ENCODE results near the gene CD248. TPM values are rescaled to one million over a fixed set of nuclear protein-coding genes. Genes with fewer than 3 reads are reported as not detected.
A peak's percentile ranks its signal among the peaks of the same experiment; 100 is the strongest.

Gene CD248
- total RNA-seq, 8 experiments from 2014 or later = 0.27 to 126 (median 3.8) TPM

DNA sequence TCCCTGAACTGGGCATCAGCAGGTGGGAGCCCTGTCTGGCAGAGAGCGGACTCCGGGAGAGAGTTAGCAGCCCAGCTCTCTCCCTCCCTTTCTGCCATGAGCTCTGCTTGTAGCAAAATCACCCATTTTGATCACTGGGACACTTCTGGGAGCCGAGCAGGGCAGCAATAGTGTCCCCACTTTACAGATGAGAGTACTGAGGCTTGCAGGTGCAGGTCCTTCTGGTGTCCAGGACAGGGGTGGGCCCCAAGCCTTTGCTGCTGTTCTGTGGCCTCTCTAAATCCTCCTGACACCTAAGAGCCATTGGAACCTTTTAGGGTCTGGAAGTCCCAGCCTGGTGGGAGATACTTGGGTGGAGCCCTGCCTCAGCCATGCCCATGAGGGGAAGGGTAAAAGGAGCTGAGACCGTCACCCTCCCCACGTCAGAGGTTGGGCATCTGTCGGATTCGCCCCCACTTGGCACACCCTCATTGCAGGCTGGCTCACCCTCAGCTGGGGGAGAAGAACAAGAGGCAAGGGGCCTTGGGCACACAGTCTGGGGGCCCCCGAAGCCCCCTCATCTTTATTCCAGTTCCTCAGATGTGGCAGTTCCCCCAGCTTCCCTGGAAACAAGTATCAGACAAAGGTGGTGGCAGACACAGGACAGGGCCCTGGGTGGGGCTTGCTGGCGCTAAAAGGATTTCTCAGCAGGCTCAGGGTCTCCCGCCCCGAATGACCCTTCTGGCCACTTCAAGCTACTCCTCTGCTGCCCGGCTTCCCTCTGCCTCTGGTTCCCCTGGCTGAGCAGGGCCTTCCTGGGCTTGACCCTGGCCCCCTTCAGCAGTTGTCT lies 14.9 kb upstream of the CD248 start:
- Histone ChIP-seq H3K4me1 (replicated peaks in 1 of 2) (peaks cover 32 to 36% of the 10 kb centered on the region in 2 donors), H3K27ac (no peak overlapping the region), H3K4me3 (no peak overlapping the region)
- 56 to 87% (median 85%) methylated on average over 2 to 5 of the region's 12 CpGs; no CpG with 5 or more reads in 7 of the 10 experiments for WGBS, 10 experiments
- in situ Hi-C loops (cut with MboI; ENCODE audit: low pct_unique_long_range_greater_than_20kb in 2 of 9, low sequenced_read_pairs in 9 of 9, unreplicated experiment in 9 of 9) = loop anchor here in 1 of 9 experiments (25.0 kb wide), 1 partner anchor 119 kb away; no protein-coding TSS in a partner anchor
- ATAC-seq (replicated peaks in 6 of 8) = no peak

DNA sequence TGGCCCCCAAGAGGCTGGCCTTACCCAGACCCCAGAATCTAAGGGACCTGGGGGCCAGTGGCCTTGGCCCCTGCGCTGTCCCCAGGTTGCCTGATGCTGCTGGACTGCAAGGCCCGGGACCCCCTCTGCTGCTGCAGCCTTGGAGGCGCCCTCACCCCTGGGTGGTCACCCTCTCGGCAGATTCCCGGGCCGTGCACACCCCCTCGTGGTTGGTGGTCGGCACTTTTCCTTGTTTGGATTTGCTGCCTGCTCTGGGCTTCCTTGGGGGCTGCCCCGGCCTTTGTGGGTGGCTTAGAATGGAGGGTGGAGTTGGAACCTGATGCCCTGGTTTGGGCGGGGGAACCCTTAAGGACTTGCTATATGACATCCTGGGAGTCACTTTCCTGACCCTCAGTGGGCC lies 14.1 kb upstream of the CD248 start:
- ATAC-seq (replicated peaks in 6 of 8) = no peak
- Histone ChIP-seq H3K4me3 (no peak overlapping the region), H3K27ac (no peak overlapping the region), H3K4me1 (replicated peaks in 1 of 2) (peaks cover 32 to 36% of the 10 kb centered on the region in 2 donors)
- in situ Hi-C loops (cut with MboI; ENCODE audit: low pct_unique_long_range_greater_than_20kb in 2 of 9, low sequenced_read_pairs in 9 of 9, unreplicated experiment in 9 of 9) = loop anchor here in 1 of 9 experiments (25.0 kb wide), 1 partner anchor 119 kb away; no protein-coding TSS in a partner anchor
- WGBS, 10 experiments = 20 to 100% methylated on average over 1 of the region's 10 CpGs; no CpG with 5 or more reads in 8 of the 10 experiments

DNA sequence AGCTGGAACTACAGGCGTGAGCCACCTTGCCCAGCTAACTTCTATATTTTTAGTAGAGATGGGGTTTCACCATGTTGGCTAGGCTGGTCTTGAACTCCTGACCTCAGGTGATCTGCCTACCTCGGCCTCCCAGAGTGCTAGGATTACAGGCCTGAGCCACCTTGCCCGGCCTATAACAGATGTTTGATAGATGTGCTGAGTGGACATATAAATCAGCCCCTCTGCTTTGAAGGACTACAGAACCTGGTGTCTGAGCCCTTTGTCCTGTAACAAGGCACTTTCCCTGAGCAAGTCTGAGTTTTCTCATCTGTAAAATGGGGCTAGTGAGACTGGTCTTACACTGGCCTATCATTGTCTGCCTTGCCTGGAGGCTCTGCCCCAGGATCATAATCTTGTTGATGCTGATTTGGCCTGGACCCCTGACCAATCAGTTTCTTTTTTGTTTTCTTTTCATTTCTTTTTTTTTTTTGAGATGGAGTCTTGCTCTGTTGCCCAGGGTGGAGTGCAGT lies 12.4 kb upstream of the CD248 start:
- no peak overlapping the region for H3K27ac ChIP-seq
- in situ Hi-C loops (cut with MboI; ENCODE audit: low pct_unique_long_range_greater_than_20kb in 2 of 9, low sequenced_read_pairs in 9 of 9, unreplicated experiment in 9 of 9) = loop anchor here in 1 of 9 experiments (25.0 kb wide), 1 partner anchor 117 kb away; no protein-coding TSS in a partner anchor
- WGBS, 10 experiments = 58 to 100% (median 91%) methylated on average over 1 to 2 of the region's 3 CpGs; no CpG with 5 or more reads in 4 of the 10 experiments
- no peak overlapping the region for H3K4me3 ChIP-seq
- ATAC-seq (replicated peaks in 6 of 8) = no peak
- H3K4me1 ChIP-seq (replicated peaks in 1 of 2) = peaks cover 38 to 41% of the 10 kb centered on the region in 2 donors

DNA sequence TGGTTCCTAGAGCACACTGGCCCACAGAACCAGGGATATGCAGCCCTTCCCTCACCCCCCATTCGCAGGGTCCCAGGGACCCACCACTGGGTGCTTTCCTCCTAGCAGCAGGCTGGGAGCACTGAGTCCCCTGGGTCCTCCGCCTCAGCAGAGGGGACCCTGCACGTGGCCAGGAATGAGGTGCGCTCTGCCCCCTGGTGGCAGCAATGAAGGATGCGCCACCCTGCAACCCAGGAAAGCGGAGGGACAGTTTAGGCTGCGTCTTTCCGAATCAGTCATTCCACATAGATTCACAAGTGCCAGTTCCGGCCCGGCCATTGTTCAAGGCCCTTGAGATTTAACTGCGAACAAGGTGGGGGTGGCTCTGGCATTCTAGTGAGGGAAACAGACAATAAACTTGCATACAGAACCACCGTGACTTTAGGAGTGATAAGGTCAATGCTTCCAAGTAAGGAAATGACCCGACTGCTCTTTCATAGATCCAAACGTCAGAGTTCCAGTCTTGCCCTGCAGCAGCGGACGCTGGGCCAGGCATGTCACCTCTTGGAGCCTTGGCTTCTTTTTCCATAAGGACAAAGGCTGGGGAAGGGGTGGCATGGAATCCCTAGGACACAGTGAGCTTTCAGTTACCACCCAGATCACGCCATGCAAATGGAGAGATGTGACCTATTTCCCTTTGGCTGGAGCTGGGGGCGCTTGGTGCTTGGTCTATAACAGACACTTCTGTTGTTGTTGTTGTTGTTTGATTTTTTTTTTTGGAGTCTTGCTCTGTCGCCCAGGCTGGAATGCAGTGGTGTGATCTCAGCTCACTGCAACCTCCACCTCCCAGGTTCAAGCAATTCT lies 11.7 kb upstream of the CD248 start:
- peak; percentile 39 to 95 (median 76) for ATAC-seq (replicated peaks in 6 of 8)
- WGBS, 10 experiments = 0 to 92% (median 13%) methylated on average over 1 to 8 of the region's 19 CpGs; no CpG with 5 or more reads in 3 of the 10 experiments
- in situ Hi-C loops (cut with MboI; ENCODE audit: low pct_unique_long_range_greater_than_20kb in 2 of 9, low sequenced_read_pairs in 9 of 9, unreplicated experiment in 9 of 9) = loop anchor here in 1 of 9 experiments (25.0 kb wide), 1 partner anchor 116 kb away; no protein-coding TSS in a partner anchor
- H3K27ac ChIP-seq = no peak overlapping the region
- H3K4me1 ChIP-seq (replicated peaks in 1 of 2) = peaks cover 38 to 41% of the 10 kb centered on the region in 2 donors
- H3K4me3 ChIP-seq = peak overlapping the region in 1 of 5 donors; percentile 6

DNA sequence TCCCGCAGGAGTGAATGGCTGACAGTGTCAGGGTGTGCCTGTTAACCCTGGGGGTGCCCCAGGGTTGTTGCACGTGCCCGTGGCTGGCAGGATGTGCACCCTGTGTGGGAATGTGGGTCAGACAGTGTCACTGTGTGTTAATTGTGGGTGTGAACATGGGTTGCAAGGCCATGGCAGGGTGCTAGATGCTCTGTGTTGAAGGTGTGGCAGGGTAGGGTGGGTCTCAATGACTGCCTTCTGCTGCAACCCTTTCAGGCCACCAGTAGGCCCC lies 11.1 kb upstream of the CD248 start:
- peak in 5 of 8 experiments; percentile 0 to 43 (median 30) for ATAC-seq (replicated peaks in 6 of 8)
- 83% methylated on average over 3 of the region's 3 CpGs; no CpG with 5 or more reads in 9 of the 10 experiments for WGBS, 10 experiments
- Histone ChIP-seq H3K4me3 (no peak overlapping the region), H3K4me1 (replicated peaks in 1 of 2) (peaks cover 38 to 41% of the 10 kb centered on the region in 2 donors), H3K27ac (no peak overlapping the region)
- in situ Hi-C loops (cut with MboI; ENCODE audit: low pct_unique_long_range_greater_than_20kb in 2 of 9, low sequenced_read_pairs in 9 of 9, unreplicated experiment in 9 of 9) = loop anchor here in 1 of 9 experiments (25.0 kb wide), 1 partner anchor 116 kb away; no protein-coding TSS in a partner anchor

DNA sequence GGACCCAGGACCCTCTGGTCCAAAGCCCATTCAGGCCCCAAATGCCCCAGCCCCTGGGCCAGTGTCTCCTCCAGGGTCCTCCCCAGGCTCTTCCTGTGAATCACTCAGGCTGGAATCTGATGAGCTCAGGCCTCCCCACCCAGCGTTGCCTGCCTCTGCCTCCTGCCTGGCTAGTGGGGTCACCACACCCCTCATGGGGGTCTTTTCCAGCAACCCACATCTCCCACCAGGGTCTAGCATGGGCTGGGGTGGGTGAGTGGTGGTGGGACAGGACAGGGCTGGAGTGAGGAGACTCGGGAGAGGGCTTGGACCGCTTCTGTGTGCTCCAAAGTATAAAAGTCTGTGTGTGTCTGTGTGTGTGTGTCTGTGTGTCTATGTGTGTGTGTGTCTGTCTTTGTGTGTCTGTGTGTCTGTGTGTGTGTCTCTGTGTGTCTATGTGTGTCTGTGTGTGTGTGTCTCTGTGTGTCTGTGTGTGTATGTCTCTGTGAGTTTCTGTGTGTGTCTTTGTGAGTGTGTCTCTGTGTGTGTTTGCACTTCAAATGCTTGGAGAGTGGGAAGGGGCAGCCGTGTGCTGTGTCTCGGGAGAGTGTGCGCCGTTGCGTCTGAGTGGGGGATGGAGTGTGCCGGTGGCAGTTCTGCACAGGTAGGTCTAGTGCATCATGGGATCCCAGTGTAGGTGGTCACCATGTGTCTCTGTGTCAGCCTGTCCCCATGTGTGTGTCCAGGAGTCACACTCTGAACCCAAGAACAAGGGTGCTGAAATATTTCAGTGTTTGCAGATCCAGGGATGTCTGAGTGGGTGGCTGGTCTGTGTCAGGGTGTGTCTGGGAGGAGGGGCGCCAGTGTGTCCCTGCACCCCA lies 10.6 kb upstream of the CD248 start:
- in situ Hi-C loops (cut with MboI; ENCODE audit: low pct_unique_long_range_greater_than_20kb in 2 of 9, low sequenced_read_pairs in 9 of 9, unreplicated experiment in 9 of 9) = loop anchor here in 1 of 9 experiments (25.0 kb wide), 1 partner anchor 115 kb away; no protein-coding TSS in a partner anchor
- Histone ChIP-seq H3K4me3 (no peak overlapping the region), H3K27ac (peak overlapping the region in 1 of 2 donors; percentile 74), H3K4me1 (replicated peaks in 1 of 2) (peaks cover 38 to 41% of the 10 kb centered on the region in 2 donors)
- ATAC-seq (replicated peaks in 6 of 8) = peak; percentile 2 to 46 (median 10)
- 0 to 100% (median 52%) methylated on average over 1 to 7 of the region's 10 CpGs; no CpG with 5 or more reads in 6 of the 10 experiments for WGBS, 10 experiments

DNA sequence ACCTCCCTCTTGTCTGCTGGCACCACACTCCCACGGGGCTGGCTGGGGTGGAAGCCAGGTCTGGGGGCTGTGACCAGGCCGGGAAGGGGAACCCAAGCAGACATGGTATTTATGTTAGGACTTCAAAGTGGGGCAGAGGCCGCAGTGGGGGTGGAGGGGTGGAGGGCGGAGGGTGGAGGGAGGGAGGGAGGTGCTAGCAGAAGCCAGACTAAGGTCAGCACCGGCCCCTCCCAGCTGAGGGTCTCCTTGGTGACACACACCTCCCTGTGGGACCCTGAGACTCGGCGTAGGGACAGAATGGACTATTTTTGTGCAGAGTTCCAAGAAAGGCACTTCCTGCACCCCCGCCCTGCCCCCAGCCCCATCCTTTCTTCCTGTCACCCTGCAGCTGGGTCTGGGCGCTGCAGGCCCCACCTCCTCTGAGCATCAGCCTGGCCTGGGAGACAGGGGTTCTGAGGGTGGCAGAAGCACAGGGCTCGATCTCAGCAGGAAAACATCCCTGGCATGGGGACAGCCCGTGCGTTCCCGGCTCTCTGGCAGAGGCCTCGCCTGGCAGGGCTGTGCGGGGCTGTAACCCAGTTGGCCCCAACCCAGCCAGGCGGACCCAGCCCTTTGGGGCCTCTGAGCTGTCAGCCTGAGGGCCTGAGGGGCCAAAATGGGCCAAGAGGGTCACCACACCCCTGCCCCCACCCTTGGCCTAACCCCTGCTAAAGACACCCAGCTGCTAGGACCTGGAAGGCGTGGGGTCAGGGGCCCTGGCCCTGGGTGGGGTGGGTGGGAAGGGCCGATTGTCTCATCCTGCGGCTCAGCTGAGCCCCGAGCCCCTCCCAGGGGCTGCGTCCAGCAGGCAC lies 9.6 kb upstream of the CD248 start:
- in situ Hi-C loops (cut with MboI; ENCODE audit: low pct_unique_long_range_greater_than_20kb in 2 of 9, low sequenced_read_pairs in 9 of 9, unreplicated experiment in 9 of 9) = loop anchor here in 1 of 9 experiments (25.0 kb wide), 1 partner anchor 114 kb away; no protein-coding TSS in a partner anchor
- 0 to 60% (median 23%) methylated on average over 1 to 3 of the region's 21 CpGs; no CpG with 5 or more reads in 7 of the 10 experiments for WGBS, 10 experiments
- Histone ChIP-seq H3K4me3 (no peak overlapping the region), H3K27ac (peak overlapping the region in 1 of 2 donors; percentile 74), H3K4me1 (replicated peaks in 1 of 2) (peaks cover 38 to 41% of the 10 kb centered on the region in 2 donors)
- peak; percentile 2 to 66 (median 55) for ATAC-seq (replicated peaks in 6 of 8)

DNA sequence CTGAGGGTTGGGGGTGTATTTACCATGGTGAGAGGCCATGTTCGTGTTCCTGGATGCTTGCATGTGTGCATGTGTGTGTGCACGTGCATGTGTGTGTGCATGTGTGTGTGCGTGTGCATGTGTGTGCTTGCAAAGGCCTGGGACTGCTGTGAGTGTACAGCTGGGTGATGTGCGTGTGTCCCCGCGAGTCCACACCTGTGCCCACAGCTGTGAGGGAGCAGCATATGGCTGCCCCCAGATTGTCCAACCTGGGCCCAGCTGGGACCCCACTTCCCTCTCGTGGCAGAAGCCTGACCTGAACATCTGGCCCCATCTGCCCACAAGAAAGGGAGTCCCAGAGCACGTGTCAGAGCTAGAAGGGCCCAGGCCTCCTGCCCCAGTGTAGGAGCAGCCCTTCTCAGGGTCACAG lies 8.4 kb upstream of the CD248 start:
- Histone ChIP-seq H3K4me3 (no peak overlapping the region), H3K4me1 (replicated peaks in 1 of 2) (peaks cover 38 to 41% of the 10 kb centered on the region in 2 donors), H3K27ac (peak overlapping the region in 1 of 2 donors; percentile 27)
- in situ Hi-C loops (cut with MboI; ENCODE audit: low pct_unique_long_range_greater_than_20kb in 2 of 9, low sequenced_read_pairs in 9 of 9, unreplicated experiment in 9 of 9) = loop anchor here in 1 of 9 experiments (25.0 kb wide), 1 partner anchor 113 kb away; no protein-coding TSS in a partner anchor
- peak in 2 of 8 experiments; percentile 8 to 17 for ATAC-seq (replicated peaks in 6 of 8)
- 40% methylated on average over 1 of the region's 8 CpGs; no CpG with 5 or more reads in 9 of the 10 experiments for WGBS, 10 experiments

DNA sequence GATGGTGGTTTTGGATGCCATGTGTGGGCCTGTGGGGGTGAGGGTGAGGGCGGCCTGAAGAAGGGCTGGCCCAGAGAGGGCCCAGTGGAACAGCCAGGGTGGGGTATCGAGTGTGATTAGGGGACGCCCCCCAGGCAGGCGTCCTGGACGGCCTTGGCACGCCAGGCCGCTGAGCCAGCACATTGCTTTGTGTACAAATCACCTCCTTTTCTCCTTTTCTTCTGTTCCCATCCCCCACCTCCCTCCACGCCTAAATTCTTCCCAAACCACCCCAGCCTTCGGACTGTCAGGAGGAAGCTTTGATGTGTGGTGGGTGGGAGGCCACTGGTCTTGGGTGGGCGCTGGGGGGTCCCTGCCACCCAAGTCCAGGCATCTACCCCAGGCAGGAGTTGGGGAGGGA lies 7.8 kb upstream of the CD248 start:
- H3K27ac ChIP-seq = peak overlapping the region in 1 of 2 donors; percentile 27
- H3K4me3 ChIP-seq = no peak overlapping the region
- H3K4me1 ChIP-seq (replicated peaks in 1 of 2) = peaks cover 38 to 41% of the 10 kb centered on the region in 2 donors
- ATAC-seq (replicated peaks in 6 of 8) = no peak
- WGBS, 10 experiments = 0 to 67% (median 46%) methylated on average over 1 to 3 of the region's 10 CpGs; no CpG with 5 or more reads in 7 of the 10 experiments
- in situ Hi-C loops (cut with MboI; ENCODE audit: low pct_unique_long_range_greater_than_20kb in 2 of 9, low sequenced_read_pairs in 9 of 9, unreplicated experiment in 9 of 9) = loop anchor here in 1 of 9 experiments (25.0 kb wide), 1 partner anchor 112 kb away; no protein-coding TSS in a partner anchor

DNA sequence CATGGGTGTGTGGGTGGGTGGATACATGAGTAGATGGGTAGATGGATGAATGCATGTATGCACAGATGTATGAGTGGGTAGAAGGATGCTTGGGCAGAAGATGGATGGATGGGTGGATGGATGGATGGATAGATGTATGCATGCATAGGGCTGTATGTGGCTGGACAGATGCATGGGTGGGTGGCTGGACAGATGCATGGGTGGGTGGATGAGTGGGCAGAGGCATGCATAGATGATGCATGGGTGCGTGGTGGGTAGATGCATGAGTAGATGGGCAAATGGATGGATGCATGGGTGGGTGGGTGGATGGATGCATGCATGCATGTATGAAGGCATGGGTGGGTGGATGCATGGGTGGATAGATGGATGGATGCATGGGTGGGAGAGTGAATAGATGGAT lies 6.8 kb upstream of the CD248 start:
- Histone ChIP-seq H3K4me3 (no peak overlapping the region), H3K27ac (no peak overlapping the region), H3K4me1 (replicated peaks in 1 of 2) (peaks cover 37 to 41% of the 10 kb centered on the region in 2 donors)
- in situ Hi-C loops (cut with MboI; ENCODE audit: low pct_unique_long_range_greater_than_20kb in 2 of 9, low sequenced_read_pairs in 9 of 9, unreplicated experiment in 9 of 9) = no loop called here
- no CpG with 5 or more reads among the region's 1 CpG for WGBS, 10 experiments
- ATAC-seq (replicated peaks in 6 of 8) = no peak

Measured in motor neuron (in vitro differentiated cells).